GM21515 (cell line): Measurements from ENCODE around the gene NTSR1.

Source experiments
- ATAC-seq: cut with Tn5 transposase; IDR thresholded peaks from one replicate; pipeline ENCODE4 v1.9.1; 2021; ENCODE audit not compliant: unreplicated experiment

NTSR1 gene

DNA sequence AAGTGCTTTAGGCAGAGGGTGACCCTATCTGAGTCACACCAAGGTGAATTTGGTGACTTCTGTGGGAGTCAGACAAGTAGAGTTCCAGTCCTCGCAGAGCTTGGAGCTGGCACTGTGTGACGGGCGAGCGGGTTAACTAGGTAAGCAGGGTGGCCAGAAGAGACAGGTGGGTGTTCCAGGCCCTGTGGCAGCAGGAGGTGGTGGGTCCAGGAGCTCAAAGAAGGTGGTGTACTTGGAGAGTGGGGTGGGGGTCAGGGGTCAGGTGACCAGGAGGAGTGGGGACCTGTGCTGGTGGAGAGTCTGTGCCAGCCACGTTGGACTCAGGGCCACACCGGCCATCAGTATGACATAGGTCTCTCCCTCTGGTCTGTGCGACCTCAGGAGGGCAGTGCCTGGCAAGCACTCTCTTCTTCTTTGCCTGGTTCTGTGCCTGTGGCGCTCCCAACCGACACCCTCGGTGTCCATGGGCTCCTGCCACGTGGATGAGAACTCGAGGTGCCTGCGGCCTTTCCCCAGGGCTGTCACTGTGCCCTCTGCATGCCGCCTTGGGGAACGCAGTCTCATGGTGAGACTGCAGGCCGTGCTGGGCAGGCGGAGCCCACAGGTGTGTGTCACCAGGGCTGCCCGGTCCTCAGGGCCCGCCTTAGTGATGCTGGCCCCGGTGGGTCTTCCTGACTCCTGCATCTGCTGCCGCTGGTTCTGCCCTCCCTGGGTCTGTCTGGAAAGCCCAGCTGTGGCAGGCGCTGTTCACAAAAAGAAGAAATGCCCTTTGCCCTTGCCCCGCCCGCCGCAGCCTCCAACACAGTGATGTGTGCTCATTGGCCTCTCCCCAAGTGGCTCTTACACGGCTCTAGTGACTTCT is 89.3 kb downstream of the NTSR1 start:
- no peak for ATAC-seq

- no peak for ATAC-seq
Measured at GRCh38 chr20:62799036-62799435, 90.4 kb downstream of the NTSR1 start.

- no peak for ATAC-seq
Measured at GRCh38 chr20:62799459-62799858, 90.8 kb downstream of the NTSR1 start.

DNA sequence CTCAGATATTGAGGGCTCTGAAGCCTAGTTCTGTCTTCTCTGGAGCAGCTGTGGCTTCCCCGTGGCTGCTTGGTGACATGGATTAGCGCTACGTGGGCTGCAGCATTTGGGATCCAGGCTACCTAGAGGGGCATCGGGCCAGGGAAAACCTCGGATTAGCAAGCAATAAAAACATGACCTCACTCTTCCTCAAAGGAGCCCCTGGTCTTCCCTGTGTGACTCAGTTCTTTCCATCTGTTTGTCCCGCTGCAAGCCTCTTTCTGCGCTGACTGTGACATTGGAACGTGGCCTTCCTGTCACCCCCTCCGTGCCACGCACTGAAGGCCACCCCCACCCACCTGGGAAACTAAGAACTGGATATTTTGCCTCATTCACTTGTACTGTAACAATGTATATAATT is 91.2 kb downstream of the NTSR1 start:
- no peak for ATAC-seq

- no peak for ATAC-seq
Measured at GRCh38 chr20:62800314-62801259, 92.0 kb downstream of the NTSR1 start.

GRCh38 chr20:62801284-62802010 is 92.8 kb downstream of the NTSR1 start:
- ATAC-seq = no peak

GRCh38 chr20:62802026-62802712 is 93.5 kb downstream of the NTSR1 start:
- ATAC-seq = no peak

DNA sequence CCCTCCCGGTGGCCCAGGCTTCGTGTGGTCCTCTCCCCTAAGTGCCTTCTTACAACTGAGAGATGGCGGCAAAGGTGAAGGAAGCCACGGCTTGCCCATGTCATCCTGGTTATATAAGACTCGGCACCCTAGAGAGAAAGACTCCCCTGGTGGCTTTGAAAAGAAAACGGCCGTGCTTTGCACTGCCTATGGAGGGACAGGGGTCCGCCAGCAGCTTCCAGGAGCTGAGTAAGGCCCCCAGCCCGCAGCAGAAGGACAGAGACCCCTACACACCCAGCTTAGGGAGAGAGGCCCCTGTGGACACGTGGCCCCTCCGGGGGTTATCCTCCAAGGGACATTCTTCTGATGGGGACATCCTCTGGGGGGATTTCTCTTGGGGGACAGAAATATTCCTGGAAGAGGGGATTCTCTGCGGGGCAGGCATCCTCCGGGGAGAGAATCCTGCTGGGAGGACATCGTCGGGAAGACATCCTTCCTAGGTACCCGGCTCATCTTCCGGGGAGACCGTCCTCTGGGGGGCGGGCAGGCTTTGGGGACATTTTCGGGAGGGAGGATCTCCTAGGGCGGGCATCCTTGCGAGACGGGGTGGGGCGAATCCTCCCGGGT is 95.5 kb downstream of the NTSR1 start:
- no peak for ATAC-seq

DNA sequence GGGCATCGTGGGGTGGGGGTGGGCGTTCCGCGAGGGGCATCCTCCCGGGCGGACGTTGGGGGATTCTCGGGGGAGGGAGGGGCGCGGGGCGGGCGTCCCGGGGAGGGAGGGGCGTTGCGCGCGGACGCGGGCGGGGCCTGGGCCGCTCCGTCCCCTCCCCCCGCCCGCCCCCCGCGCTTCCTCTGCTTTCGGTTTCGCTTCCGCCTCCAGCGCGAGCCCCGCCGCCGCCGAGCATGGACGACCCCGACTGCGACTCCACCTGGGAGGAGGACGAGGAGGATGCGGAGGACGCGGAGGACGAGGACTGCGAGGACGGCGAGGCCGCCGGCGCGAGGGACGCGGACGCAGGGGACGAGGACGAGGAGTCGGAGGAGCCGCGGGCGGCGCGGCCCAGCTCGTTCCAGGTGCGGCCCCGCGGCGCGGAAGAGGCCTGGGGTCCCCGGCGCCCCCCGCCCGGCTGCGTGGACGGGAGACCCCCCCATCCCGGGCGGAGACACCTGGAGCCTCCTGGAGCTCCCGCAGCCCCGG is 96.1 kb downstream of the NTSR1 start, which contains the start of gene OGFR:
Gene OGFR, plus strand, starts transcription at position 209 of the 528 bp plus-strand sequence. Its CDS starts 25 bp downstream, at position 234.
- no peak for ATAC-seq

DNA sequence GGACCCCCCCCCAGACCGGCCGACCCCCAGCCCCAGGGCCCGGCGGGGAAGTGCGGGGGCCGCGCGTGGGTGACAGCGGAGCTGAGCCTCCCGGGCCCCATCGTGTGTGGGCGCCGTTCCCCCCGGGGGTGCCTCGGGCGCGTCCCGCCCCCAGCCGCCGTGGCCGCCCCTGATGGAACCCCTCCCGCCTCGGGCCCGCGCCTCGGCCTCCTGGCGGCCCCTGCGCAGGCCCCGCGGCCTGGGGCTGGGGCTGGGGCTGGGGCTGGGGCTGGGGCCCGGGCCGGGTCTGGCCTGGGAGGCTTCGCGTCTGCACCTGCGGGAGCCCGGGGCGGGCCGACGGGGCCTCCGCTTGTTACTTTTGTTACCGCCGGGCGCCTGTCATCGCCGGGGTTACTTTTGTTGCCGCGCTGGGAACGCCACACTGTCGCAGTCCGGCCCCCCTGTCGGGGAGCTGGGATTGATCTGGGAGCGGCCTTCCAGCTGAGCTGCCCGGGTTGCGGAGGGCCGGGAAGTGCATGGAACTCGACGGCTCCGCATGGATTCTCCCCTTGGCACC is 96.6 kb downstream of the NTSR1 start:
- ATAC-seq = no peak

DNA sequence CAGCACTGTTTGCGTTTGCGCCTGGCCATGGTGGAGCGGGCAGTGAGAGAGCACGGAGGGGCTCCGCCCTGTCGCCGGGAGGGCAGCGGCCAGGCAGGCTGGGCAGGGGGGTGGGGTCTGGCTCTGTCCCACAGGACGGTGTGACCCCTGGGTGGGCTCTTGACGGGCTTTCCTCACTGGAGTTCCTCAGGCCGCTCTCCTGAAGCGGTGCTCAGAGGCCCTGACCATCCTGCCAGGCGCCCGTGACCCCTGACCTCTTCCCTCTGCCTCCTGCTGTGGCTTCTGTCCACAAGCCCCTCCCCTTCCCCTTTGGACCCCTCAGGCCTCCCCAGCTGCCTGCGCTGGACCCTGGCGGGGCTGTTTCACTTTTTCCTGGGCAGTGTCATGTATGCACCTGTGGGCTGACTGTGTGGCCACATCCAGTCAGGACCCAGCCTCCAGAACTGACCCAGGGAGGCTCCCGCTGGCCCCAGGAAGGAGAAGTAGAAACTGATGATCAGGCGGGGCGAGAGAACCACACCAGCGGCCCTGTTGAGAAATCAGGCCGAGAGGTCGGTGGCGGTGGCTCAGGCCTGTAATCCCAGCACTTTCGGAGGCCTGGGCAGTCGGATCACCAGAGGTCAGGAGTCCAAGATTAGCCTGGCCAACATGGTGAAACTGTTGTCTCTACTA is 97.2 kb downstream of the NTSR1 start:
- no peak for ATAC-seq

DNA sequence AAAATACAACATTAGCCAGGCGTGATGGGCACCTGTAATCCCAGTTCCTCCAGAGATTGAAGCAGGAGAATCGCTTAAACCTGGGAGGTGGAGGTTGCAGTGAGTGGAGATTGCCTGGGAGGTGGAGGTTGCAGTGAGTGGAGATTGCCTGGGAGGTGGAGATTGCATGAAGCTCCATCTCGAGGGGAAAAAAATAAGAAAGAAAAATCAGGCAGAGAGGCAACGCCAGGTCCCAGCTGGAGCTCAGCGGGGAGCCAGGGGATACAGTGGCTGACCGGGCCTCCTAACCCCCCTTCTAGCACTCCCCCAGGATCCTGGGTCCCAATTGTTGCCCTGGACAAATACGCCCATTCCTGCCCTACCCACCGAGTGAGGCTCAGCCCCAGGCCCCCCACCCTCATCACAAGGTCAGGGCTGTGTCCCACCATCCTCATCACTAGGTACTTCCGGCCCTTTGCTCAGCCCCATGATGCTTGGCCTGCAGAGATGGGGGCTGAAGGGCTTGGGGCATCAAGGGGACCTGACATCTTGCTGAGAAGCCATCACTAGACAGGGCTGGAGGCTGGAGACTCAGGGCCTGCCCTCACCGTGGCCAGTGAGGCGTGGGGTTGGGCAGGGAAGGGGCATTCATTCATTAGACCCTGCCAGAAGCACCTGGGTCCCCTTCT is 97.9 kb downstream of the NTSR1 start:
- no peak for ATAC-seq

DNA sequence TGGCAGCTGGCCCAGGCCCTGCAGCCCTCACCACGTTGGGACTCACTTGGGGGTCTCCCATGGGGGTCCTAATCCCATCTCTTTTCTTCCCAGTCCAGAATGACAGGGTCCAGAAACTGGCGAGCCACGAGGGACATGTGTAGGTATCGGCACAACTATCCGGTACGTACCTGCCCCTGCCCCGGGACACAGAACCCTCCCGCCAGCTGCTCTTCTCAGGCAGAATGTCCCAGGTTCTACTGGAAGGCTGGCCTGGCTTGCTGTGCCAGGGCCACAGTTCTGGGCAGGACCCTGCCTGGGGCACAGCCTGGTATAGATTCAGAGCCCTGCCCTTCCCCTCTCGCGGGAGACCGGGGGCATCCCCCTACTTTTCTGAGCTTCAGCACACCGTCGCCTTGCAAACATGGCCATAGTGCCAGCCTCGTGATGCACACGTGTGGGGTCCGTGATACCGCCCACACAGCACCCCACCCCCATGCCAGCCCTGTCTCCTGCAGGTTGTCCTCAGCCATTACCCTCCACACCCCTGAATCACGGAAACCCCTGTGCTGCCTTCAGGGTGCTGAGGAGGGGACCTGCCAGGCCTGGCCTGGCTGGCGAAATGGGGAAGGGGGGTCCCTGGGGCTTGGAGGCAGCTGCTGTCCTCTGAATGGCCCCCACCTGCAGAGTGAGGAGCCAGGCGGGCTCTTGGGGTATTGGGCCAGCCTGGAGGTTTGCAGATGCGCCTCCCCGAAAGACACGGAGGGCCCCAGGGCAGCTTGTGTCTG is 99.0 kb downstream of the NTSR1 start:
- ATAC-seq = no peak

GRCh38 chr20:62808211-62808865 is 99.7 kb downstream of the NTSR1 start:
- peak; percentile 45 for ATAC-seq

- no peak for ATAC-seq
Measured at GRCh38 chr20:62809530-62810428, 101.1 kb downstream of the NTSR1 start.

DNA sequence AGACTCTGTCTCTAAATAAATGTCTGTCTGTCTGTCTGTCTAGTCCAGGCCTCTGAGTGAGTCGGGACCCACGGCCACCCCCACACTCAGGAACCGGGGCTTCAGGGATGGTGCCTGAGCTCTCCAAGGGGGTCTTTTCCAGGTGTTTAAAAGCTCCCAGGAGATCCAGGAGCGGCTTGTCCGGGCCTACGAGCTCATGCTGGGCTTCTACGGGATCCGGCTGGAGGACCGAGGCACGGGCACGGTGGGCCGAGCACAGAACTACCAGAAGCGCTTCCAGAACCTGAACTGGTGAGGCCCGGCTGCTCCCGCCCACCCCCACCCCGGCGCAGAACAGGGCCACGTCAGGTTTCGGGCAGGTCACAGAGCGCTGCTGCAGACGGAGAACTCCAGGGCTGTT is 102.7 kb downstream of the NTSR1 start:
- ATAC-seq = no peak
